Muscle of back (tissue), 11 donors: ENCODE measurements around the gene UBE2D4. TPM values are rescaled to one million over a fixed set of nuclear protein-coding genes. Genes with fewer than 3 reads are reported as not detected.

Source experiments
- DNase-seq, 3 donors: peaks; one replicate each; pipeline versions ENCODE4 v3.0.0 to v3.0.0-alpha.2; 2013
- polyA plus RNA-seq, 10 donors: library from polyadenylated mRNA; unstranded; fragments of 120-200 nt; gene quantifications; one replicate each; pipeline ENCODE4 v1.2.1, GENCODE V29; 2013; ENCODE audit not compliant: insufficient read length in 10 of 10

The UBE2D4 gene
- polyA plus RNA-seq, 10 donors = 14.6 to 23.6 (median 20.4) TPM

GRCh38 chr7:43905956-43906330, 20.3 kb upstream of the UBE2D4 start:
- peak; percentile 16 to 78 (median 47) for DNase-seq

GRCh38 chr7:43906331-43907010, 19.8 kb upstream of the UBE2D4 start, which contains the start of gene URGCP:
Gene URGCP (minus strand): TSS chr7:43906596. CDS start chr7:43906575, 21 bp downstream.
- peak; percentile 31 to 79 (median 62) for DNase-seq

- no peak for DNase-seq
Measured at GRCh38 chr7:43914795-43915194, 11.4 kb upstream of the UBE2D4 start.

GRCh38 chr7:43915907-43916306, 10.3 kb upstream of the UBE2D4 start:
- no peak for DNase-seq

- DNase-seq = no peak
Measured at GRCh38 chr7:43921423-43921822, 4.8 kb upstream of the UBE2D4 start.

- no peak for DNase-seq
Measured at GRCh38 chr7:43922726-43923125, 3.5 kb upstream of the UBE2D4 start.

GRCh38 chr7:43926798-43927123, 525 bp downstream of the UBE2D4 start:
- DNase-seq = no peak

GRCh38 chr7:43927810-43928209, 1.6 kb downstream of the UBE2D4 start:
- DNase-seq = no peak

- DNase-seq = no peak
Measured at GRCh38 chr7:43929529-43930457, 3.6 kb downstream of the UBE2D4 start.

GRCh38 chr7:43931346-43931745, 5.1 kb downstream of the UBE2D4 start:
- DNase-seq = no peak

- no peak for DNase-seq
Measured at GRCh38 chr7:43933902-43934560, 7.8 kb downstream of the UBE2D4 start.

GRCh38 chr7:43937444-43937843, 11.2 kb downstream of the UBE2D4 start:
- no peak for DNase-seq

- no peak for DNase-seq
Measured at GRCh38 chr7:43938892-43939482, 12.8 kb downstream of the UBE2D4 start.

- DNase-seq = no peak
Measured at GRCh38 chr7:43942250-43942649, 16.0 kb downstream of the UBE2D4 start.

- DNase-seq = no peak
Measured at GRCh38 chr7:43942997-43943396, 16.8 kb downstream of the UBE2D4 start.

- no peak for DNase-seq
Measured at GRCh38 chr7:43943417-43944187, 17.4 kb downstream of the UBE2D4 start.

- DNase-seq = no peak
Measured at GRCh38 chr7:43944286-43944685, 18.1 kb downstream of the UBE2D4 start.

GRCh38 chr7:43952028-43952427, 25.8 kb downstream of the UBE2D4 start:
- no peak for DNase-seq

GRCh38 chr7:43953071-43953470, 26.8 kb downstream of the UBE2D4 start:
- no peak for DNase-seq

- peak; percentile 19 to 48 (median 26) for DNase-seq
Measured at GRCh38 chr7:43954524-43955228, 28.4 kb downstream of the UBE2D4 start.

GRCh38 chr7:43956027-43956426, 29.8 kb downstream of the UBE2D4 start:
- DNase-seq = no peak
